Activated CD8-positive, alpha-beta memory T cell treated with anti-CD3 and anti-CD28 coated beads, Interleukin-2, amount 50 U/mL, for 48 hours (primary cell): ENCODE measurements around the gene WDCP.
"Not testable (repeated sequence)": the region's sequence is repeated elsewhere in the genome, so short reads cannot be mapped to it uniquely, and the experiment has no call there.

ENCODE experiments used
- DNase-seq: peaks from one replicate; pipeline ENCODE4 v3.0.0-alpha.2; 2020

Gene WDCP

DNA sequence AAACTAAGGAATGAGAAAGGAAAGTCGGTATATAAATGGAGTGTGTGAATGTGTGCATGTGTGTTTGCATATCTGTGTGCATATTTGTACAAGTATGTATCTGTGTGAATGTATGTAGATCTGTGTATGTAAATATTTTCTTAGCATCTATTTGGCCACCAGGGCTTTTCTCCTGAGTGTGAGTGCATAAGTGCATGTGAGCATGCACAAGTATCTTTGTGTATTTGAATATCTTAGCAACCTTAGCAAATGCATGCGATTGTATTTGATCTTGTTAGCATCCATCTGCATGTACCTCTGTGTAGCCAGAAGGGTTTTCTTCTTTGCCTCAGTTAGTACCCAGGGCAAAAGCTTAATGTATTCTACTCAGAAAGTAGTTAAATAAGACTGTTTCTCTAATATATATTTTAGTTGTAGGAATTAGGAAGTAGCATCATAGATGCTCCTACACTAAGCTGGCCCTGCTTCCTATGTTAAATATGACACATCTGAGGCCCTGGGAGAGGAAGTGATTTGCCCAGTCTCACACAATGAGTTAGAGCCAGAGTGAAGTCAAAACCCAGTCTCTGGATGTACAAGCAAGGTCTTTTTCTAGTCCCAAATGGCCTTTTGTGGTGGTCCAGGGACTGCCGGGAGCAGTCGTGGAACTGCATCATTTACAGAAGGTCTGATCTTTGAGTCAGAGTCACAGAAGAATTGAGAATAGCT, 11.5 kb upstream of the WDCP start:
- no peak for DNase-seq

DNA sequence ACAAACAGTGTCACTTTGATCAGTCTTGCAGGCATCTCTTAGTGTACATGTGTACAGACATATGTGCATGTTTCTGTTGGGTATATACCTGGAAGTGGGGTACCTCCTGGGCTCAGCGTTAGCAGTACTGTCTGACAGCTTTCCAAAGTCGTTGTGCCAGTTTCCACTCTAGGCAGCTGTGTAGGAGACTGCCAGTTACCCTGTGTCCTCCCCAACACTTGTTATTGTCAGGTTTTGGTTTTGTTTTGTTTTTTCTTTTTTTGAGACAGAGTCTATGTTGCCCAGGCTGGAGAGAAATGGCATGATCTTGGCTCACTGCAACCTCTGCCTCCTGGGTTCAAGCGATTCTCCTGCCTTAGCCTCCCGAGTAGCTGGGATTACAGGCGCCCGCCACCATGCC, 8.6 kb upstream of the WDCP start:
- DNase-seq, result peak; percentile 1

GRCh38 chr2:24054366-24055010, 7.3 kb upstream of the WDCP start:
- peak; percentile 29 for DNase-seq

GRCh38 chr2:24052951-24053350, 5.8 kb upstream of the WDCP start:
- DNase-seq, result peak; percentile 12

DNA sequence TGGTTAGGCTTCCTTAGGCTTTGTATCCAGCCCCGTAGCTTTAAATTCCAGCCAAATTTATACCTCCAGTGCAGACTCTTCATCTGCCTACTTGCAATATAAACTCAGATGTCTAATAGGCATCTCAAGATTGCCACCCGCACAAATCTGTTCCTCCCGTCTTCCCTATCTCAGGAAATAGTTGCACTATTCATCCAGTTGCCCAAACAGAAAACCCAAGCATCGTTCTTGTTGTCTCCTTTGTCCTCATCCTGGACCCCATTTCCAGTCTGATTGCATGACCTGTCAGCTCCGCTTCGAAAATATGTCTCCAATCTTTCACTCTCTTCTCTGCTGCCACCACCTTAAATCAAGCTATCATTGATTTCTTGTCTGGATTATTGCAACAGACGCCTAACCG, 4.6 kb upstream of the WDCP start:
- peak; percentile 7 for DNase-seq

- DNase-seq, result peak; percentile 61
These were observed 3.1 kb upstream of the WDCP start for GRCh38 chr2:24050041-24050979.

GRCh38 chr2:24049485-24050021, 2.4 kb upstream of the WDCP start, which contains the start of gene FKBP1B:
TSS of gene FKBP1B (plus strand) at chr2:24049741. CDS start at chr2:24049850, 109 bp downstream.
- peak; percentile 84 for DNase-seq

GRCh38 chr2:24048769-24049484, 1.7 kb upstream of the WDCP start:
- DNase-seq, result no peak

- DNase-seq, result no peak
These were observed 477 bp upstream of the WDCP start for GRCh38 chr2:24047703-24048033.

GRCh38 chr2:24046599-24046929, 627 bp downstream of the WDCP start:
- DNase-seq, result no peak

DNA sequence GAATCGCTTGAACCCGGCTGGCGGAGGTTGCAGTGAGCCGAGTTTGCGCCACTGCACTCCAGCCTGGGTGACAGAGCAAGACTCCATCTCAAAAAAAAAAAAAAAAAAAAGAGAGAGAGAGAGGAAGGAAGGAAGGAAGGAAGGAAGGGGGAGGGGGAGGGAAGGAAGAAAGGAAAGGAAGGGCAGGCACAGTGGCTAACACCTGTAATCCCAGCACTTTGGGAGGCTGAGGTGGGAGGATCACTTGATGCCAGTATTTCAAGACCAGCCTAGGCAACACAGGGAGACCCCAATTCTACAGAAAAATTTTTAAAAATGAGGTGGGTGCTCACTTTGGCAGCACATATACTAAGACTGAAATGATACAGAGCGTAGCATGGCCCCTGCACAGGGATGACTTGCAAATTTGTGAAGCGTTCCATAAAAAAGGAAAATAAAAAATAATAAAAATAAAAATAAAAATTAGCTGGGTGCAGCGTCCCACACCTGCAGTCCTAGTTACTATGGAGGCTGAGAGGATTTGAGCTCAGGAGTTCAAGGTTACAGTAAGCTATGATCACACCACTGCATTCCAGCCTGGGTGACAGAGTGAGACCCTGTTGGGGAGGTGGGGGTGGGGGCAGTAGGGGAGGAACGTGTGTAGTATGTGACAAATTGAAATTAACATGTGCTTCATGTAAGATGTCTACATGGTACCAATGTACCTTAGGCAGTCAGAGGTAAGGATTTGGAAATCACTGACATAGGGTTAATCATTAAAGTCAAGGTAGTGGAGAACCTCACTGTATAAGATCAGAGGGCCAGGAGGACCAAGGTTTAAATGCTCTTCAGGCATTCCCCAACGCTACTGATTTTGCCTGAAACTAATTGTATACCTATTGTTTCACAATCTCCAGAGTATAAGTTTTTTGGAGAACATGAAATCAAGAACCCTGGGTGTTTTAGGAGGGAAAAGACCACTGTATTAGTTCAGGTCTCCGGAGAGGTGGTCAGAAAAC, 1.4 kb downstream of the WDCP start:
- DNase-seq, result no peak

- not testable (repeated sequence) for DNase-seq
These were observed 4.1 kb downstream of the WDCP start for GRCh38 chr2:24043133-24043532.

GRCh38 chr2:24040511-24040910, 6.7 kb downstream of the WDCP start:
- DNase-seq, result no peak

DNA sequence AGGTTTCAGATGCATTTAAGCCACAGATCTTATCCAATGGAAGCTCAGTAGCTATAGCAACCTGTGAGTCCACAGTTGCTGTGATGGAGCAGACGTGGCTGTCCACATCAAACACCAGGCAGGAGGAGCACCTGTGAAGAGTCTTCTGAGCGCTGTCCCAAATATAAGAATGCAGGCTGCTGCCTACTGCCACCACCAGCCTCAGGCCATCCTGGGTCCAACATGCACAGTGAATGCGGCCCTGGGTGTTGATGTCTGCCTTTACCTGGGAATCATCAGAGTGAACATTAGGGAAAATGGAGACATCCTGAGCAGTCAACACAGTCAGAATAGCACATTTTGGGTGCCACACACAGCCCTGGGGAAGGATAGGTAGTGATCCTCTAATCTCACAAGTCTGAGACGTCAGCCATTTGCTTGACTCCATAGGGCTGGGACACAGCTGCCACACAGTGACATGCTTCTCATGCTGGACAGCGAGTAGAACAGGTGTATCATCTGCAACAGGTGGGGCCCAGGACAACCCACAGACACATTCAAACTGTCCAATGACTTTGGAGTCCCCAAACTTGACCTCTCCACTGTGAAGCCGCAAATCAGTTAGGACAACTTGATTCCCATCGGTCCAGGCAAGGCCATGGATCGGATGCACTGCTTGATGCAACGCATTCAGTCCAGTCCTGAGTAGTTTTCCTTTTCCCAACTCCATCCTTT, 8.2 kb downstream of the WDCP start:
- DNase-seq, result no peak

DNA sequence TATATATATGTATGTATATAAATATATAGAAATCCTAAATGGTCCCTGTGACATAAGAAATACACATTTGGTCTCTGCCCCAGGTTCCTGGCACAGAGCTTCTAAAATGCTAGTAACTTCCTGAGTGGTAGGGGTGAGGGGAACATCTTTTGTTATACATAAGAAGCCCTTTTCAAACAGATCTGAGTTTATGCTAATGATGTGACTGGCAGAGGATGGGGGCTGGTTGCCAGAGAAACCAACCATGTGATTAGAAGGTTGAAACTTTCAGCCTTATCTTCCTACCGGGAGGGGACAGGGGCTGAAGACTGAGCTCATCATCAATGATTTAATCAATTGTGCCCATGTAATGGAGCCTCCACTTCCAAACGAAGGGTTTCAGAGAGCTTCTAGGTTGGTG, 21.0 kb downstream of the WDCP start:
- peak; percentile 12 for DNase-seq

DNA sequence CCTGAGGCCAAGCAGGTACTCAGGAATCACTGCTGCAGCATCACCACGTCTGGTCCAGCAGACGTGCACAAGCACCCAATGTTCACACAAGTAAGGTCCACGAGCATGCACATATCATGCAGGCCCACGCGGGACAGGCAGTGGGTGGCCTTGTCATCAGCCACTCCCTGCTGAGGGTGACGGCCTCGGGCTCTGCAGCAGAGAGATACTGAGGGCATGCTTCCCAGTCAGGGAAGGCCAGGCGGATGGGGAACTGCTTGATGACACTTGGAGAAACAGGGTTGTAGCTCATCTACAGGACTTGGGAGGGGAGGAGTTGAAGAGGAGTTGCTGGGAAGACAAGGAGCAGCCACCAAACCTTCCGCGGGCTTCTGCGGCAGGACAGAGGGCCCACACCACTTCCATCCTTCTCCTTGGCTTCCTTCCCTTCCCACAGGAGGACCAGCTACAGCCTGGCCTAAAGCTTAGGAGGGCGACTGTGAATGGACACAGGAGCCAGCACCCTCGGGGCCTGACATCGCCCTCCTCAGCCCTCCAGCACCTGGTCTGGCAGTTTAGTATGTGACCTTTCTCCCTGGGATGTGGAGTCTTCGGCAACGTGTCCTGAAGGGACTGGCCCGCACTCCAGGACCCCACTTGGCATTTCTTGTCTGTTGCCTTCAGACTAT, 22.1 kb downstream of the WDCP start:
- peak; percentile 48 for DNase-seq

DNA sequence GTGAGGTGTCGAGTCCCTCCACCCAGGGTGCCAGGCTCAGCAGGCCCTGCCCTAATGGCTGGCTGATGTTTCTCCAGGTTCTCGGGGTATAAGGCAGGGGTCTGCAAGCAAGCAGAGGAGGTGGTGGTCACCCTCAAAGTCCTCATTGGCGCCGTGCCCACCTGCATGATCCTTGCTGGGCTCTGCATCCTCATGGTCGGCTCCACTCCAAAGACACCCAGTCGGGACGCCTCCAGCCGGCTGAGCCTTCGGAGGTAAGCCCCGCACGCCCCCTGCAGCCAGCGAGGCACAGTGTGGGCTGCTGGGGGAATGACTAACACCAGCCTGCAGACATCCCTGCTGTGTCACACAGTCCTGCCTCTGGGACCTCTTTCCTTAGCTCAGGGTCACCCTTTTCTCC, 23.2 kb downstream of the WDCP start:
- DNase-seq, result peak; percentile 34

- DNase-seq, result no peak
These were observed 24.1 kb downstream of the WDCP start for GRCh38 chr2:24022975-24023575.

DNA sequence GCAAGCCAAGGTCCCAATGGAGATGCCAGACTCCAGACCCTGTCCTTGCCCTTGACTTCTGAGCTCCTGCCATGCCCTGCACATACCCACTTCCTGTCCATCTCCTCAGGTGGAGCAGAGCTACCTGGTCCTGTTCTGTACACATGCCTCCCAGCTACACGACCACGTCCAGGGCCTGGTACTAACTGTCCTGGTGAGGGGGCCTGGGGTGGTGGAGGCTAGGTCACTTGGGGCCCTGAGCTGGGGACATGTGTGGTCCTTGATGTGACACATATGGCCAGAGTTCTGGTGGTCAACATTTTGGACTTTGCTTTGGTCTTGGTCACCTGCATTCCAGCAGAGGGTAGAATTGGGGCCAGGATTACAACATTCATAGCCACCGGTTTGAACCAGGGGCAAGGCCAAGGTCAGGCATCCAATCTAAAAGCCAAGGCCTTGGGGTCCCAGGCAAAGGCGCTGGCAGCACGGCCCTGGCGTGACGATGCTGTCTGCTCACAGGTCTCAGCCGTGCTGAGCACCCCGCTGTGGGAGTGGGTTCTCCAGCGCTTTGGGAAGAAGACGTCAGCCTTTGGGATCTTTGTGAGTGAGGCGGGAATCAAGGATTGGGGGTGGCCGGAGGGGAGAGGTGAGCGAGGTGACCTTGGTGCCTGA, 24.7 kb downstream of the WDCP start:
- DNase-seq, result peak; percentile 36
